Measurements from ENCODE around the gene MGMT.

The MGMT gene

DNA sequence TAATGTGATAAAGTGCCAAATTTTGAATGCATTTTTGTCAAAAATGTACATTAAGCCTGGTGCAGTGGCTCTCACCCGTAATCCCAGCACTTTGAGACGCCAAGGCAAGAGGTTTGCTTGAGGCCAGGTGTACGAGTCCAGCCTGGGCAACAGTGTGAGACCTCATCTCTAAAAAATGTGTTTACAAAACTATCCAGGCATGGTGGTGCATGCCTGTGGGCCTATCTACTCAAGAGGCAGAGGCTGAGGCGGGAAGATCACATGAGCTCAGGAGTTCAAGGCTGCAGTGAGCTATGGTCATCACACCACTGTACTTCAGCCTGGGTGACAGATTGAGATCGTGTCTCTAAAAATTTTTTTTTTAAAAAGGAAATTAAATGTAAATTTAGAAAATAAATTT lies 18.5 kb upstream of the MGMT start:
- no peak for DNase-seq (ENCODE audit: low spot score)
- H3K27ac ChIP-seq = no peak overlapping the region
- ChIA-PET CTCF (interaction anchor here (0.7 kb wide), 1 partner anchor 707 kb away, joined by 3 read pairs; no protein-coding TSS in a partner anchor), POLR2A (ENCODE audit: low non-redundant PET) (no interaction called here)
- no peak for TF ChIP-seq CTCF (conservative IDR thresholded peaks at IDR 0.05; ENCODE audit: low read depth)

GRCh38 chr10:129449893-129450292 lies 17.1 kb upstream of the MGMT start:
- DNase-seq (ENCODE audit: low spot score) = no peak
- no peak overlapping the region for H3K27ac ChIP-seq
- no peak for TF ChIP-seq CTCF (conservative IDR thresholded peaks at IDR 0.05; ENCODE audit: low read depth)
- ChIA-PET CTCF (no interaction called here), POLR2A (ENCODE audit: low non-redundant PET) (no interaction called here)

- TF ChIP-seq CTCF (conservative IDR thresholded peaks at IDR 0.05; ENCODE audit: low read depth) = no peak
- H3K27ac ChIP-seq = no peak overlapping the region
- ChIA-PET CTCF (no interaction called here), POLR2A (ENCODE audit: low non-redundant PET) (no interaction called here)
- DNase-seq (ENCODE audit: low spot score) = no peak
These were observed 16.6 kb upstream of the MGMT start for GRCh38 chr10:129450391-129450790.

GRCh38 chr10:129455625-129456024 lies 11.4 kb upstream of the MGMT start:
- H3K27ac ChIP-seq = no peak overlapping the region
- DNase-seq (ENCODE audit: low spot score) = no peak
- ChIA-PET POLR2A (ENCODE audit: low non-redundant PET) (no interaction called here), CTCF (no interaction called here)
- TF ChIP-seq CTCF (conservative IDR thresholded peaks at IDR 0.05; ENCODE audit: low read depth) = no peak

- CTCF ChIA-PET = interaction anchor here (1.0 kb wide), 1 partner anchor 190 kb away, joined by 3 read pairs; no protein-coding TSS in a partner anchor
- POLR2A ChIA-PET (ENCODE audit: low non-redundant PET) = no interaction called here
- H3K27ac ChIP-seq = no peak overlapping the region
- TF ChIP-seq CTCF (conservative IDR thresholded peaks at IDR 0.05; ENCODE audit: low read depth) = no peak
- DNase-seq (ENCODE audit: low spot score) = no peak
These were observed 7.1 kb upstream of the MGMT start for GRCh38 chr10:129459762-129460539.

- ChIA-PET CTCF (no interaction called here), POLR2A (ENCODE audit: low non-redundant PET) (no interaction called here)
- TF ChIP-seq CTCF (conservative IDR thresholded peaks at IDR 0.05; ENCODE audit: low read depth) = no peak
- H3K27ac ChIP-seq = no peak overlapping the region
- DNase-seq (ENCODE audit: low spot score) = no peak
These were observed 4.7 kb upstream of the MGMT start for GRCh38 chr10:129462257-129462795.
